ENCODE results near the gene DCLK1.
"Not testable (repeated sequence)": the region's sequence is repeated elsewhere in the genome, so short reads cannot be mapped to it uniquely, and the experiment has no call there.

DCLK1 gene

GRCh38 chr13:36108954-36109353 lies 22.2 kb downstream of the DCLK1 start:
- Histone ChIP-seq H3K36me3 (ENCODE audit: low read depth) (no peaks in the 10 kb centered on the region), H3K4me1 (ENCODE audit: insufficient read depth, poor library complexity, severe bottlenecking) (no peaks in the 10 kb centered on the region), H3K4me3 (ENCODE audit: severe bottlenecking) (no peak overlapping the region), H3K9me3 (ENCODE audit: severe bottlenecking) (no peaks in the 10 kb centered on the region), H3K27me3 (ENCODE audit: insufficient read depth, poor library complexity, severe bottlenecking) (no peaks in the 10 kb centered on the region), H3K27ac (ENCODE audit: poor library complexity, severe bottlenecking) (no peak overlapping the region)
- TF ChIP-seq CTCF (IDR thresholded peaks at IDR 0.05; ENCODE audit: poor library complexity, severe bottlenecking), result no peak
- ATAC-seq (ENCODE audit: low read depth), result no peak
- DNase-seq (ENCODE audit: low spot score), result no peak

GRCh38 chr13:36108342-36108741 lies 22.8 kb downstream of the DCLK1 start:
- Histone ChIP-seq H3K36me3 (ENCODE audit: low read depth) (no peaks in the 10 kb centered on the region), H3K4me3 (ENCODE audit: severe bottlenecking) (no peak overlapping the region), H3K27ac (ENCODE audit: poor library complexity, severe bottlenecking) (no peak overlapping the region), H3K27me3 (ENCODE audit: insufficient read depth, poor library complexity, severe bottlenecking) (no peaks in the 10 kb centered on the region), H3K9me3 (ENCODE audit: severe bottlenecking) (no peaks in the 10 kb centered on the region), H3K4me1 (ENCODE audit: insufficient read depth, poor library complexity, severe bottlenecking) (no peaks in the 10 kb centered on the region)
- TF ChIP-seq CTCF (IDR thresholded peaks at IDR 0.05; ENCODE audit: poor library complexity, severe bottlenecking), result no peak
- ATAC-seq (ENCODE audit: low read depth) (no peak), DNase-seq (ENCODE audit: low spot score) (no peak)

GRCh38 chr13:36107521-36107920 lies 23.7 kb downstream of the DCLK1 start:
- Histone ChIP-seq H3K36me3 (ENCODE audit: low read depth) (no peaks in the 10 kb centered on the region), H3K27ac (ENCODE audit: poor library complexity, severe bottlenecking) (no peak overlapping the region), H3K9me3 (ENCODE audit: severe bottlenecking) (no peaks in the 10 kb centered on the region), H3K4me1 (ENCODE audit: insufficient read depth, poor library complexity, severe bottlenecking) (no peaks in the 10 kb centered on the region), H3K27me3 (ENCODE audit: insufficient read depth, poor library complexity, severe bottlenecking) (no peaks in the 10 kb centered on the region), H3K4me3 (ENCODE audit: severe bottlenecking) (no peak overlapping the region)
- DNase-seq (ENCODE audit: low spot score) (no peak), ATAC-seq (ENCODE audit: low read depth) (no peak)
- no peak for TF ChIP-seq CTCF (IDR thresholded peaks at IDR 0.05; ENCODE audit: poor library complexity, severe bottlenecking)

GRCh38 chr13:36105726-36106125 lies 25.5 kb downstream of the DCLK1 start:
- Histone ChIP-seq H3K27ac (ENCODE audit: poor library complexity, severe bottlenecking) (no peak overlapping the region), H3K4me1 (ENCODE audit: insufficient read depth, poor library complexity, severe bottlenecking) (no peaks in the 10 kb centered on the region), H3K27me3 (ENCODE audit: insufficient read depth, poor library complexity, severe bottlenecking) (no peaks in the 10 kb centered on the region), H3K9me3 (ENCODE audit: severe bottlenecking) (no peaks in the 10 kb centered on the region), H3K36me3 (ENCODE audit: low read depth) (no peaks in the 10 kb centered on the region), H3K4me3 (ENCODE audit: severe bottlenecking) (no peak overlapping the region)
- ATAC-seq (ENCODE audit: low read depth), result no peak
- DNase-seq (ENCODE audit: low spot score), result no peak
- TF ChIP-seq CTCF (IDR thresholded peaks at IDR 0.05; ENCODE audit: poor library complexity, severe bottlenecking), result no peak

GRCh38 chr13:36102721-36103120 lies 28.5 kb downstream of the DCLK1 start:
- Histone ChIP-seq H3K27ac (ENCODE audit: poor library complexity, severe bottlenecking) (no peak overlapping the region), H3K27me3 (ENCODE audit: insufficient read depth, poor library complexity, severe bottlenecking) (no peaks in the 10 kb centered on the region), H3K4me1 (ENCODE audit: insufficient read depth, poor library complexity, severe bottlenecking) (no peaks in the 10 kb centered on the region), H3K9me3 (ENCODE audit: severe bottlenecking) (no peaks in the 10 kb centered on the region), H3K4me3 (ENCODE audit: severe bottlenecking) (no peak overlapping the region), H3K36me3 (ENCODE audit: low read depth) (no peaks in the 10 kb centered on the region)
- DNase-seq (ENCODE audit: low spot score) (no peak), ATAC-seq (ENCODE audit: low read depth) (no peak)
- no peak for TF ChIP-seq CTCF (IDR thresholded peaks at IDR 0.05; ENCODE audit: poor library complexity, severe bottlenecking)

- not testable (repeated sequence) for H3K27me3 ChIP-seq (ENCODE audit: insufficient read depth, poor library complexity, severe bottlenecking); H3K27ac ChIP-seq (ENCODE audit: poor library complexity, severe bottlenecking); ATAC-seq (ENCODE audit: low read depth); DNase-seq (ENCODE audit: low spot score); H3K4me1 ChIP-seq (ENCODE audit: insufficient read depth, poor library complexity, severe bottlenecking); H3K36me3 ChIP-seq (ENCODE audit: low read depth); H3K9me3 ChIP-seq (ENCODE audit: severe bottlenecking); H3K4me3 ChIP-seq (ENCODE audit: severe bottlenecking)
Observed at GRCh38 chr13:36101907-36102306, 29.3 kb downstream of the DCLK1 start.
